Stimulated activated naive CD4-positive, alpha-beta T cell treated with Interleukin-2 at 50 U/mL for 16 hours (primary cell): ENCODE measurements around the gene GLP2R.

Experiments used
- DNase-seq: peaks from one replicate; lab custom pipeline; 2025; lab: John Stamatoyannopoulos, UW

Gene GLP2R

DNA sequence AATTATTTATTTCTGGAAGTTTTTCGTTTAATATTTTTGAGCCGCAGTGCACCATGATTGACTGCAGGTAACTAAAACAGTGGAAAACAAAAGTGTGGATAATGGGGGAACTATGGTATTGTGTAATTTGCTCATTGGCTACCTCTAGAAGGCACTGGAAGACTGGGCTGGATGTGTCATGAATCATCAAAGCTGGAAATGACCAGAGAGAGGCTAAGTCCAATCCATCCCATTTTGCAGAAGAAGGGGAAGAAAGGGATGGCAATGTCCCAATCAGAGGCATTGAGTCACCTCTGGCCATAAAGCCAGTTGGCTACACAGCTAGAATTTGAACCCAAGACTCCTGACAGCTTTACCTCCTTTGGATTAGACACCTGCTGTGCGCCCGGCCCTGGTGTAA, 29.3 kb downstream of the GLP2R start:
- DNase-seq: no peak

- DNase-seq: no peak
These were observed 34.1 kb downstream of the GLP2R start for GRCh38 chr17:9859781-9860180.

GRCh38 chr17:9860851-9861250, 35.1 kb downstream of the GLP2R start:
- DNase-seq: no peak

DNA sequence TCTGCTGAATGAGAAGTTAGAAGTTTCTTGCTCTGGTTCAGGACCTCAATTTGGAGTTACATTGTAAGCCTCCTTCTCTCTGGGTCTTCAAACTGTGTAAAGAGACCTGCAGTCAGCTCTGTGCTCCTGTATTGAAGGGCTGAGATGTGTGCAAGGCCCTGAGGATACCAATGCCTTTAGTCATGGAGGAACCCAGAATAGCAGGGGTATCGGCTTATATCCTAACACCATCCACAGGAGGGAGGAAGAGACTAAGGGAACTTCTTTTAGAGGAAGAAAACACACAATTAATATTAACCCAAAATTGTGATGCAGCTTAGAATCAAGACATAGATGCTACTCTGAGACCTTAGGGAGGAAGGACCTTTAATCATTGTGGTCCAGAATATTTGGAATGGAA, 36.5 kb downstream of the GLP2R start:
- no peak for DNase-seq

GRCh38 chr17:9862949-9863348, 37.2 kb downstream of the GLP2R start:
- no peak for DNase-seq

DNA sequence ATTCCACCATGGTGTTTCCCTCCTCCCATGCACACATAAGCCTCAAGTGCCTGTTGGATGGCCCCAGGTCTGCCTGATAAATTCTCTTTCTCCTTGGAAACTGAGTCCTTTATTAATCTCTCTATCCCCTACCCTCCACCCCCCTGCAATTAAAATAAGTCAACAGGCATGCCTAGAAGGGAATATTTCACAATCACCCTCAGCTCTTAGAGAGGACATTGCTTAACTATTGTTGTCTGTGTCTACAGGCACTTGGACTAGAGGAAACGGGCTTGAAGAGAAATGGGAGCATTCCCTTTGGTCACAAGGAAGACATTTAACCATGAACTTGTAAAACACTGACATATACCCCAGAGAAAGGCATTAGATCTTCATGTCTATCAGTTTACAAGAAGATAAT, 39.9 kb downstream of the GLP2R start:
- no peak for DNase-seq

GRCh38 chr17:9868552-9868951, 42.8 kb downstream of the GLP2R start:
- no peak for DNase-seq

DNA sequence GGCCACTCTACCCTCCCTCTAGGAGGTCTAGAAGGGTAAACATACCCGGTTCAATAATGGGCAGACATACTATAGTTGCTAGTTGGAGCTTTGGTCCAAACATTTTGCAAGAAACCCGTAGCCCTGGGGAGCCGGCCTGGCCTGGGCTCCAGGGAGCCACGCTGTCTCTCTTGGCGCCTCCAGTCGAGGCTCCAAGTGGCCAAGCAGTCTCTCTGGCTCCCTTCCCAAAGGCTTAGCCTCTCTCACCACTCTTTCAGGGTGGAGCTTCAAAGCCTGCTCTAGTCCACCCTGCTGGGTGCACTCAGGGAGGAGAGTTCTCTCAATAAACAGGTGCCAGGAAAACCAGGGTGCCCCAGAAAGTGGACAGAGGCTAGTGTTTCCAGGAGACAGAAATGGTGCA, 47.1 kb downstream of the GLP2R start:
- DNase-seq: no peak

- DNase-seq: no peak
These were observed 49.0 kb downstream of the GLP2R start for GRCh38 chr17:9874722-9875121.

- DNase-seq: no peak
These were observed 49.7 kb downstream of the GLP2R start for GRCh38 chr17:9875441-9875840.

GRCh38 chr17:9878356-9878755, 52.6 kb downstream of the GLP2R start:
- DNase-seq: no peak

DNA sequence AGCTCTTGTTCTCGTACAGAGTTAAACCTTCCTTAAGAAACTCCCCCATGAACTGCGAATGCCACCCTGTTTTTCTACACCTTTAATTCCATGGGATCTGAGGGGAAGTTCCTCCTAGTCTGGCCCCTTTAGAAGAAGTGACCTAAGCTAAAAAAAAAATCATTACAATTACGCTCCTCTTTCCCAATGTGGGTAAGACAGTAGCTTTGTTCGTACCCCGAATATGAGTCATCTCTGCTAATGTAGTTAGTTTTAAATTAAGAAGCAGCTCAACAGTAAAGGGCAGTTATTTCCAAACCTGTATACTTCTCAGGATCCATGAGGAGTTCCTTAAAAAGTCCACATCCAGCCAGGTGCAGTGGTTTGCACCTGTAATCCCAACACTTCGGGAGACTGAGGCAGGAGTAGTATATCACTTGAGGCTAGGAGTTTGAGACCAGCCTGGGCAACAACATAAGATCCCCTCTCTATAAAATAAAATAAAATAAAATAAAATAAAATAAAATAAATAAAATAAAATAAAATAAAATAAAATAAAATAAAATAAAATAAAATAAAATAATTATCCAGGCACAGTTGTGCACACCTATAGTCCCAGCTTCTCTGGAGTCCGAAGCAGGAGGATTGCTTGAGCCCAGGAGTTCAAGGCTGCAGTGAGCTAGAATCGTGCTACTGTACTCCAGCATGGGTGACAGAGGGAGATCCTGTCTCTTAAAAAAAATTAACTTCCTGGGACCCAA, 53.2 kb downstream of the GLP2R start:
- no peak for DNase-seq

GRCh38 chr17:9880582-9880999, 54.9 kb downstream of the GLP2R start:
- DNase-seq: no peak

GRCh38 chr17:9883451-9883850, 57.7 kb downstream of the GLP2R start:
- DNase-seq: no peak

DNA sequence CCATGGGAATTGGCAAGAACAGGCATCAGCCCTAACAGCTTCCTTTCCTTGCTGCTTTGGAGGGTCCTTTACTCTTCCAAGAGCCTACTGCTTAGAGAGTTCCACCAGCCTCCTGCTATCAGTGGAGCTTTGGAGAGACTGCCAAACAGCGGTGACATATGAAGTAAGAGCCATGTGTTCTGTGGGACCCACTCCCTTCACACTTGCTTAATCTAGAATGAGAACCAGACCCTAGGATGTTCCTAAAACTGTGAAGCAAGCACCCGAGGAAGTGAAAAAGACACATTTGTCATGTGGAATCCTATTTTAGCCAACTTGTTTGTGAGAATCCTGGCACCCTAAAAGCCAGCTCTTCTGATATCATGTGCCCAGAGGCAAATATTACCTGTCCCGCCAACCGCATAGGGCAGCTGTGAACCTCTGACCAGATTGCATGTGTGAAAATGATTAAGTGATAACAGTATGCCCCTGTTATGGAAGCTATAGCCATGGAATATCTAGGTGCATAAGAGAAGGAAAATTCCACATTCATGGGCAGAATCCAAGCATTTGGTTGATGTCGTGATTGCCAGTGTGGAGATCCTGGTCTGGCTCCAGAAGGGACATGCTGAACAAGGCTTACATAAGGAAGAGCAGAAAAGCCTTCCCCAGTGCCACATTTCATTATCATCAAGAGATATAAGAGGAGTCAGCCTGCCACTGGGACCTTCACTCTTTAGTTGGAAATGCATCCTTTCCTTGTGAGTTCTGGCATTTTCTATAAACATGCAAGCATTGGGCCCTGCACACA, 60.6 kb downstream of the GLP2R start:
- no peak for DNase-seq

DNA sequence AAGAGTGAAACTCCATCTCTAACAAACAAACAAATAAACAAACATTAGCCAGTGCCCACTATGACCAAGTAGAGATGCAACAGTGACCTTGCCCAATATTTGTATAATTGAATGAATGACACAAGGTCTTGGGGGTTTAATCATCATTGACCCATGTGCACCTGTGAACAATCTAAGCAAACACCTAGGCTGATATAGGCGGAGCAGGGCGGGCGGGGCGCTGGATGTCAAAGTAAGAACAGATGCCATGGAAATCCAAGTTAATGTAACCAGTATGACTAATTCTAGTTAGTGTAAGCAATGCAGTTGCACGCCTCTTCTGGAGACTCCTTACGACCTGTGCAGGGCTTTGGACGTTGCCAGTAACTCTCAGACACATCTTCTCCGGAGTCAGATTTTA, 61.8 kb downstream of the GLP2R start:
- no peak for DNase-seq

DNA sequence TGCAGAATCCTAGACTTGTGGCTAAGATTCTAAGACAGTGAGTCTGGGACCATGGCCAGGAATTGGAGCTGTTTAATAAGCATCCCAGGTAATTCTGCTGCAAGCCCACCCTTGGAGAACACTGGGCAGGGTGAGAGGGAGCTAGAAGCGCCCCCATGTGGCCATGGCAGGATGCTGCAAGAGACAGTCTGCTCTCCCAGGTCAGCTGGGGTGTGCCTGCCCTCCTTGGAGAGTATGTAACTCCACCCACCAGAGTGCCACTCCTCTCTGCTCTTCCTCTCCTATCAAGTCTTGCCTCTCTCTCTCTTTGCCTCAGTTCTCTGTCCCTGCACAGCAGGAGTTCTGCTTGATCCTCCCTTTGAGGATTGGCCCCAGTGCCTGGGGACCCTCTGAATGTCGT, 64.4 kb downstream of the GLP2R start:
- no peak for DNase-seq

- no peak for DNase-seq
These were observed 67.8 kb downstream of the GLP2R start for GRCh38 chr17:9893411-9894012.

DNA sequence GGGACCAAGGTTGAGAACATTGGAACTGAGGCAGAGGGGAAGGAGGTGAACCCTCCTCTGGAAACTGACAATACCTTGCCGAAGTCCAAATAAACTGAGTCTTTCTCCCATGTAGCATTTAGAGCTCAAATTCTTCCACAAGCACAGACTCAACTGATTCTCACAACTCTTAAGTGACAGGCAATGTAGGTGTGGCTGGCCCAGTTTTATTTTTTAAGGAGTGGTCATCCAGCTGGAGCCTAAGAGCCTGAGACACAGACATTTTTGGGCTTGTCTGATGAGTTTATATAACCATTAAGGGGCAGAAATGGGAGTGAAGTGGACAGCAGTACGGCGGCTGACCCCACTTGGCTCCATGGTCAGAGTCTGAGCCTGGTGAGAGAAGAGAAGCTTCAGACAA, 68.5 kb downstream of the GLP2R start:
- no peak for DNase-seq

- no peak for DNase-seq
These were observed 70.2 kb downstream of the GLP2R start for GRCh38 chr17:9895923-9896322.

GRCh38 chr17:9897372-9897968, 71.7 kb downstream of the GLP2R start:
- no peak for DNase-seq

DNA sequence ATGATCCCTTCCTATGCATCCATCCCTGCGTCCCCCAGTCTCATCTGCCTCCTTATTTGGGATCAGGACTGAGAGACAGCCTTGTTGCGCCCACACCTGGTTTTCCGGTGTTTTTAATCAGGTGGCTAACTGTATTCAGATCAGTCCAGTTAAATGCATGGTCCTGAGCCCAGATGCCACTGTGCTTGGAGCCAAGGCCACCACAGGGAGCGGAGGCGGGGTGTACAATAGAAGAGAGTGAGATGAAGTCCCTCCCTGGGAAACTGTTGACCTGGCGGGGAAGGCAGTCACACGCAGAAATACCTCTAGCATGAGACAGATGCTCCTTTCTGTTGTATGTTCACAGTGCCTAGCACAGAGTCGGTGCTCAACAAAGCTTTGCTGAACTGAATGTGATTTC, 73.1 kb downstream of the GLP2R start:
- no peak for DNase-seq
